ENCODE results near the gene RCAN2. TPM values are rescaled to one million over a fixed set of nuclear protein-coding genes. Genes with fewer than 3 reads are reported as not detected.
"Not testable (repeated sequence)": the region's sequence is repeated elsewhere in the genome, so short reads cannot be mapped to it uniquely, and the experiment has no call there.

Gene RCAN2
- total and polyA plus RNA-seq, 2 donors, result 2.0 to 5.9 TPM

DNA sequence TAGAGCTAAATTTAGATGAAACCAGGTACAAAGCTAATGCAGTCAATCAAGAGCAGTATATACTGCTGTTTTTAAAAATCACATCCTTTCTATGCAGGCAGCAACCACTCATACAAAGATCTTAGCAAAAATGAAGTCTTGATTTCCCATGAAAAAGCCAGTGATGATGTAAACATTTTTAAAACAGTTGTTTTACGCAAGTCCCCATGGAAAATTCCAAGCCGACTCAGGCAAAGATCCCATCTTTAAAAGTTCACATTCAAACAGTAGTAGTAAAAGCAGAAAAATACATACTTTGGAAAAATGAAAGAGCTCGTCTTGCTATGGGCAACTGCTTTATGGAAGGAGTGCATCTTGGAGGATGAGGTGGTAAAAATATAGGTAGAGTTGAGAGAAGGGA is 84.0 kb downstream of the RCAN2 start:
- H3K4me1 ChIP-seq (ENCODE audit: control insufficient read depth in 2 of 2, insufficient read depth in 2 of 2, low read length in 2 of 2), result no peaks in the 10 kb centered on the region
- no peaks in the 10 kb centered on the region for H3K9me3 ChIP-seq (ENCODE audit: control insufficient read depth in 2 of 2, insufficient read depth in 1 of 2, low read length in 1 of 2)
- H3K4me3 ChIP-seq (ENCODE audit: low read length in 2 of 2), result no peak overlapping the region
- no peak for DNase-seq (ENCODE audit: low read depth in 6 of 9, low spot score in 9 of 9)
- H3K27me3 ChIP-seq (ENCODE audit: control insufficient read depth in 2 of 2, insufficient read depth in 1 of 2, low read length in 1 of 2), result no peaks in the 10 kb centered on the region
- 97% methylated on average over 3 of the region's 3 CpGs for WGBS
- H3K27ac ChIP-seq (ENCODE audit: low read depth in 1 of 2, low read length in 1 of 2), result no peak overlapping the region
- no peaks in the 10 kb centered on the region for H3K36me3 ChIP-seq (ENCODE audit: control insufficient read depth in 2 of 2, insufficient read depth in 2 of 2, low read length in 1 of 2)

- WGBS, result 96% methylated on average over 30 of the region's 32 CpGs
- not testable (repeated sequence) for H3K4me1 ChIP-seq (ENCODE audit: control insufficient read depth in 2 of 2, insufficient read depth in 2 of 2, low read length in 2 of 2); H3K27ac ChIP-seq (ENCODE audit: low read depth in 1 of 2, low read length in 1 of 2); DNase-seq (ENCODE audit: low read depth in 6 of 9, low spot score in 9 of 9); H3K36me3 ChIP-seq (ENCODE audit: control insufficient read depth in 2 of 2, insufficient read depth in 2 of 2, low read length in 1 of 2); H3K9me3 ChIP-seq (ENCODE audit: control insufficient read depth in 2 of 2, insufficient read depth in 1 of 2, low read length in 1 of 2); H3K4me3 ChIP-seq (ENCODE audit: low read length in 2 of 2); H3K27me3 ChIP-seq (ENCODE audit: control insufficient read depth in 2 of 2, insufficient read depth in 1 of 2, low read length in 1 of 2)
These were observed 85.5 kb downstream of the RCAN2 start for GRCh38 chr6:46405620-46406180.

DNA sequence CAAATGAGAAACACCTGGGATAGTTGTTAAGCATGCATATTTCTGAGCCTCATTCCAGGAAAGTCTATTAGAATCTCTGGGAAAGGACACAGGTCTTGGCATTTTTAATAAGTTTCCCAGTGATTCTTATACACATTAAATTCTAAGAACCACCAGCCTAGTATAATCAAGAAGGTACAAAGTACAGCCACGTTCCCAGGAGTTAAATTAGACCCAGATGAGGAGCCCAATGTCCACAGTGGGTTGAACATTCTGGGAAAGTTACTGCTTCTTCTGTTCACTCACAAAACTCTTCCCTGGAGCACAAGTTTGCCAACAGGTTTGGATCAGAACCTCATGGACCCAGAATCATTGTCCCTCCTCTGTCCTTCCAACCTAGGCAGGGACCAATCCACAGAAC is 90.4 kb downstream of the RCAN2 start:
- Histone ChIP-seq H3K27ac (ENCODE audit: low read depth in 1 of 2, low read length in 1 of 2) (no peak overlapping the region), H3K4me3 (ENCODE audit: low read length in 2 of 2) (no peak overlapping the region), H3K4me1 (ENCODE audit: control insufficient read depth in 2 of 2, insufficient read depth in 2 of 2, low read length in 2 of 2) (no peaks in the 10 kb centered on the region), H3K36me3 (ENCODE audit: control insufficient read depth in 2 of 2, insufficient read depth in 2 of 2, low read length in 1 of 2) (no peaks in the 10 kb centered on the region), H3K27me3 (ENCODE audit: control insufficient read depth in 2 of 2, insufficient read depth in 1 of 2, low read length in 1 of 2) (no peaks in the 10 kb centered on the region), H3K9me3 (ENCODE audit: control insufficient read depth in 2 of 2, insufficient read depth in 1 of 2, low read length in 1 of 2) (no peaks in the 10 kb centered on the region)
- 87% methylated on average over 1 of the region's 1 CpG for WGBS
- no peak for DNase-seq (ENCODE audit: low read depth in 6 of 9, low spot score in 9 of 9)

DNA sequence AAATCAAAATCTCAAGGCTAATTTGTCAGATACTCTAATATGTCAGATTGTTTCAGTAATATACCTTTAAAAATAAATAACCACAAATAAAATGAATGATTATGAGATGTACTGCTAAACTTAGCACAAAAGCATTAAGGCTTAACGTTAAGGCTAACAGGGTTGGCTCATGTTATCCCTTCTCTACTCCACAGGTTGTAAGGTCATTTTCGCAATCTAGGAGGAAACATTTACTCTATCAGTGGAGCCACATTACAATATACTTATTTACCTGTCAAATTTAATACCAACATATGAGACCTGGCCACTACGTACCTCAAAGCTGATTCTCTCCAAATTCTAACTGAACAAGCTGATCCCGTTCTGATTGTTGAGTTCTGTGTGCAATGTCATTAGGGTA is 95.7 kb downstream of the RCAN2 start:
- H3K4me1 ChIP-seq (ENCODE audit: control insufficient read depth in 2 of 2, insufficient read depth in 2 of 2, low read length in 2 of 2), result no peaks in the 10 kb centered on the region
- no peak overlapping the region for H3K27ac ChIP-seq (ENCODE audit: low read depth in 1 of 2, low read length in 1 of 2)
- no peaks in the 10 kb centered on the region for H3K27me3 ChIP-seq (ENCODE audit: control insufficient read depth in 2 of 2, insufficient read depth in 1 of 2, low read length in 1 of 2)
- no peak overlapping the region for H3K4me3 ChIP-seq (ENCODE audit: low read length in 2 of 2)
- 93% methylated on average over 4 of the region's 4 CpGs for WGBS
- H3K9me3 ChIP-seq (ENCODE audit: control insufficient read depth in 2 of 2, insufficient read depth in 1 of 2, low read length in 1 of 2), result no peaks in the 10 kb centered on the region
- DNase-seq (ENCODE audit: low read depth in 6 of 9, low spot score in 9 of 9), result no peak
- H3K36me3 ChIP-seq (ENCODE audit: control insufficient read depth in 2 of 2, insufficient read depth in 2 of 2, low read length in 1 of 2), result no peaks in the 10 kb centered on the region

DNA sequence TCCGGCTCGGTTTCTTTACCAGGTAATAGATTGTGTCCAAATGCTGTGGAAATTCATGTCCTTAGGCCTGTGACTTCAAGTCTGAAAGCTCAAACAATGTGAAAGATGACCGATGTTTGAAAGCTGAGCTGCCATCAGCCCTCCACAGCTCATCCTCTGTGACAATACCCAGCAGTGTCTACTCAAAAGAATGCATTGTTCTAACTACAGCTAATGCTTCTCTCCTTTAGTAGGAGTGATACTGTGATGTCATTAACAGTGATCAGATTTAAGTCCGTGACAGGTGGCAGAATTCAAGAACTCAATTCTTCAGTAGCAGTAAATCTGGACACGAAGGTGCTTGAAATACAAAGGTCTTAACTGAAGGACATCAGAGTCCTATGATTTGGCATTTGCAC is 97.3 kb downstream of the RCAN2 start:
- Histone ChIP-seq H3K9me3 (ENCODE audit: control insufficient read depth in 2 of 2, insufficient read depth in 1 of 2, low read length in 1 of 2) (no peaks in the 10 kb centered on the region), H3K4me1 (ENCODE audit: control insufficient read depth in 2 of 2, insufficient read depth in 2 of 2, low read length in 2 of 2) (no peaks in the 10 kb centered on the region), H3K27me3 (ENCODE audit: control insufficient read depth in 2 of 2, insufficient read depth in 1 of 2, low read length in 1 of 2) (no peaks in the 10 kb centered on the region), H3K4me3 (ENCODE audit: low read length in 2 of 2) (no peak overlapping the region), H3K27ac (ENCODE audit: low read depth in 1 of 2, low read length in 1 of 2) (no peak overlapping the region), H3K36me3 (ENCODE audit: control insufficient read depth in 2 of 2, insufficient read depth in 2 of 2, low read length in 1 of 2) (no peaks in the 10 kb centered on the region)
- WGBS, result 94% methylated on average over 5 of the region's 5 CpGs
- no peak for DNase-seq (ENCODE audit: low read depth in 6 of 9, low spot score in 9 of 9)

GRCh38 chr6:46393161-46393939 is 97.9 kb downstream of the RCAN2 start:
- no peaks in the 10 kb centered on the region for H3K9me3 ChIP-seq (ENCODE audit: control insufficient read depth in 2 of 2, insufficient read depth in 1 of 2, low read length in 1 of 2)
- H3K4me3 ChIP-seq (ENCODE audit: low read length in 2 of 2), result no peak overlapping the region
- DNase-seq (ENCODE audit: low read depth in 6 of 9, low spot score in 9 of 9), result no peak
- 95% methylated on average over 2 of the region's 2 CpGs for WGBS
- no peak overlapping the region for H3K27ac ChIP-seq (ENCODE audit: low read depth in 1 of 2, low read length in 1 of 2)
- H3K27me3 ChIP-seq (ENCODE audit: control insufficient read depth in 2 of 2, insufficient read depth in 1 of 2, low read length in 1 of 2), result no peaks in the 10 kb centered on the region
- no peaks in the 10 kb centered on the region for H3K36me3 ChIP-seq (ENCODE audit: control insufficient read depth in 2 of 2, insufficient read depth in 2 of 2, low read length in 1 of 2)
- H3K4me1 ChIP-seq (ENCODE audit: control insufficient read depth in 2 of 2, insufficient read depth in 2 of 2, low read length in 2 of 2), result no peaks in the 10 kb centered on the region

DNA sequence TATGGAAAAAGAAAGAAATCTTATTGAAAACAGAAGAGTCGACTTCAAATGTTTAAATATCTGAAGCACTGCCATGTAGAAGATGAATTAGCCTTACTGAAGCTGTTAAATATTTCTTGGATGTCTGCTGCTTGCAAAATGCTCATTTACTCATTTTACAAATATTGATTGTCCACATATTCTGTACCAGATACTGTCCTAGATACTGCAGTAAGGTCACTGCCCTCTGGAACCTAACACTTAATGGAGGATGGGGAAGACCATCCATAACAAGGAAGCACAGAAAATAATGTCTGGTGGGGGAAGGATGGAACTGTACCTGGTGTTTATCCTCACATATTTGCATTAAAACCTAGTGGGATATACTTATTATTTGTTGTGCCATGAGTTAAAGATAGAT is 99.0 kb downstream of the RCAN2 start:
- H3K36me3 ChIP-seq (ENCODE audit: control insufficient read depth in 2 of 2, insufficient read depth in 2 of 2, low read length in 1 of 2), result no peaks in the 10 kb centered on the region
- no peak overlapping the region for H3K27ac ChIP-seq (ENCODE audit: low read depth in 1 of 2, low read length in 1 of 2)
- H3K4me1 ChIP-seq (ENCODE audit: control insufficient read depth in 2 of 2, insufficient read depth in 2 of 2, low read length in 2 of 2), result no peaks in the 10 kb centered on the region
- no peak for DNase-seq (ENCODE audit: low read depth in 6 of 9, low spot score in 9 of 9)
- no peaks in the 10 kb centered on the region for H3K27me3 ChIP-seq (ENCODE audit: control insufficient read depth in 2 of 2, insufficient read depth in 1 of 2, low read length in 1 of 2)
- no peak overlapping the region for H3K4me3 ChIP-seq (ENCODE audit: low read length in 2 of 2)
- 94% methylated on average over 1 of the region's 1 CpG for WGBS
- H3K9me3 ChIP-seq (ENCODE audit: control insufficient read depth in 2 of 2, insufficient read depth in 1 of 2, low read length in 1 of 2), result no peaks in the 10 kb centered on the region

DNA sequence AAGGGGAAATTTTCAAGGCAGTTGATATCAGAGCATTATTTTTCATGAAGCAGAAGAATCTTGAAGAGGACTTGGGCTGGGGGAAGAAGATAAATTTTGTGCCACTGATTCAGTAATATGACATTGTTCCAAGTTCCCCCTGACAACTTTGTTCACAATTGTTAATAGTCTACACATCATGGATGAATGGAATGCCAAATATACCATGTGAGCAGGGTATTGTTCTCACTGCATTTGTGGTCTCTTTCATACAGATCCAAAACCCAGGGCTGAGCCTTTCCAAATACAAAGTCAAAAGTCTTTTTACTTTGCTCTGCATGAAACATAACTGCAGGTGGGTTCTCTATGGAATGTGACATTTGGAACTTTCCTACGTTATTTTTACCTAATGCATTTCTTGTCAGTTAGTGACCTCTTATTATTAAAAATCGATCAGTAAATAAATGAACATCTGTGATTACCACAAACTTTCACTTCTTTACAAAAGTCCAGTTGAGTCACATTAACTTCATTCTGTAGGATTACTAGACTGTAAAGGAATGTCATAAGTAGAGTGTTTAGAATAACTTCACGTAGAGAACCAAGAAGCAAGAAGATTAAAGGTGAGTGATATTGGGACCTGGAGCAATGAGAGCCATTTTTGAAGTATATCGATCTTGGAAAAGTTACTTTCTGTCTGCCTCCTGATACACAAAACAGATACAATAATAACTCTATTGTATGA is 100.9 kb downstream of the RCAN2 start:
- DNase-seq (ENCODE audit: low read depth in 6 of 9, low spot score in 9 of 9), result no peak

GRCh38 chr6:46387728-46388127 is 103.5 kb downstream of the RCAN2 start:
- DNase-seq (ENCODE audit: low read depth in 6 of 9, low spot score in 9 of 9); H3K27ac ChIP-seq (ENCODE audit: low read depth in 1 of 2, low read length in 1 of 2); H3K36me3 ChIP-seq (ENCODE audit: control insufficient read depth in 2 of 2, insufficient read depth in 2 of 2, low read length in 1 of 2); H3K4me3 ChIP-seq (ENCODE audit: low read length in 2 of 2); H3K27me3 ChIP-seq (ENCODE audit: control insufficient read depth in 2 of 2, insufficient read depth in 1 of 2, low read length in 1 of 2); H3K9me3 ChIP-seq (ENCODE audit: control insufficient read depth in 2 of 2, insufficient read depth in 1 of 2, low read length in 1 of 2); H3K4me1 ChIP-seq (ENCODE audit: control insufficient read depth in 2 of 2, insufficient read depth in 2 of 2, low read length in 2 of 2): not testable (repeated sequence)
- 98% methylated on average over 5 of the region's 5 CpGs for WGBS

More for the DNA sequence above, 100.9 kb downstream of the RCAN2 start:
- no peaks in the 10 kb centered on the region for H3K4me1 ChIP-seq (ENCODE audit: control insufficient read depth in 2 of 2, insufficient read depth in 2 of 2, low read length in 2 of 2)
- 97% methylated on average over 4 of the region's 4 CpGs for WGBS
- H3K4me3 ChIP-seq (ENCODE audit: low read length in 2 of 2), result no peak overlapping the region
- H3K27me3 ChIP-seq (ENCODE audit: control insufficient read depth in 2 of 2, insufficient read depth in 1 of 2, low read length in 1 of 2), result no peaks in the 10 kb centered on the region
- no peak overlapping the region for H3K27ac ChIP-seq (ENCODE audit: low read depth in 1 of 2, low read length in 1 of 2)
- H3K9me3 ChIP-seq (ENCODE audit: control insufficient read depth in 2 of 2, insufficient read depth in 1 of 2, low read length in 1 of 2), result no peaks in the 10 kb centered on the region
- no peaks in the 10 kb centered on the region for H3K36me3 ChIP-seq (ENCODE audit: control insufficient read depth in 2 of 2, insufficient read depth in 2 of 2, low read length in 1 of 2)
